GM12878 (cell line): ENCODE data around the gene YIPF5. TPM values are rescaled to one million over a fixed set of nuclear protein-coding genes. Genes with fewer than 3 reads are reported as not detected.

ENCODE experiments used
- ATAC-seq: fragments of 200-7000 bp; cut with Tn5 transposase; 3 replicates; pipeline ENCODE4 v1.9.1; 2020; ENCODE audit warnings: mild to moderate bottlenecking, moderate library complexity
- BruUV-seq: library from RNA; stranded (reverse); fragments of 400-500 nt; replicated peaks from 2 replicates; lab custom pipeline; 2021; lab: Mats Ljungman, UMichigan
- CTCF ChIA-PET: fragments of 300-600 bp; sonication (Branson Sonifier 250); formaldehyde crosslinking; extraction: SDS; loops from one replicate; lab custom pipeline; 2021; ENCODE audit warnings: inconsistent platforms; lab: Yijun Ruan, JAX
- POLR2A ChIA-PET: fragments of 350-600 bp; formaldehyde crosslinking; extraction: SDS; loops from one replicate; lab custom pipeline; 2021; ENCODE audit warnings: inconsistent platforms; lab: Charles Lee
- RAD21 ChIA-PET: fragments of 300-600 bp; sonication (Branson Sonifier 250); formaldehyde crosslinking; loops from one replicate; lab custom pipeline; 2023; ENCODE audit warnings: antibody characterized with exemption; ENCODE audit not compliant: unreplicated experiment; lab: Charles Lee
- SMC1A ChIA-PET: fragments of 300-600 bp; sonication (Branson Sonifier 250); formaldehyde crosslinking; loops from one replicate; lab custom pipeline; 2023; ENCODE audit not compliant: unreplicated experiment, uncharacterized antibody; lab: Charles Lee
- DNase-seq: peaks from one replicate; pipeline ENCODE4 v3.0.0-alpha.2; 2011; ENCODE audit warnings: low read depth, low spot score
- FAIRE-seq: peaks from 3 replicates; lab custom pipeline; 2011; peaks lifted over from hg19 to GRCh38; lab: Jason Lieb, UNC
- H2AFZ ChIP-seq: 2 replicates; pipeline ENCODE4 v1.6.0; 2011; ENCODE audit warnings: low read depth, low read length, control low read depth; ENCODE audit not compliant: control insufficient read depth
- H3K27ac ChIP-seq: 2 replicates; pipeline ENCODE4 v1.5.1; 2011; ENCODE audit warnings: control low read depth; ENCODE audit not compliant: control insufficient read depth, insufficient read depth
- H3K27me3 ChIP-seq, 2 experiments: replicated peaks in 1 of 2; 2 replicates each; pipeline versions ENCODE4 v1.6.0 to v1.6.1; 2011; ENCODE audit warnings: low read length in 1 of 2; ENCODE audit not compliant: control insufficient read depth in 2 of 2, insufficient read depth in 2 of 2
- H3K36me3 ChIP-seq, 2 experiments: 2 replicates each; pipeline ENCODE4 v1.5.1; 2011; ENCODE audit warnings: low read length in 1 of 2; ENCODE audit not compliant: control insufficient read depth in 2 of 2, insufficient read depth in 2 of 2
- H3K4me1 ChIP-seq: 2 replicates; pipeline ENCODE4 v1.6.1; 2011; ENCODE audit warnings: mild to moderate bottlenecking, low read length, moderate library complexity, mixed read lengths; ENCODE audit not compliant: control insufficient read depth, insufficient read depth
- H3K4me2 ChIP-seq: 2 replicates; pipeline ENCODE4 v1.6.0; 2011; ENCODE audit warnings: control low read depth; ENCODE audit not compliant: control insufficient read depth, insufficient read depth
- H3K4me3 ChIP-seq: fragments of 200-600 bp; sonication (generic); 2 replicates; pipeline ENCODE4 v1.5.1; 2016
- H3K79me2 ChIP-seq: 2 replicates; pipeline ENCODE4 v1.6.0; 2011; ENCODE audit warnings: low read length; ENCODE audit not compliant: control insufficient read depth, insufficient read depth
- H3K9ac ChIP-seq: 2 replicates; pipeline ENCODE4 v1.8.0; 2011; ENCODE audit warnings: low read length, control low read depth, mixed read lengths; ENCODE audit not compliant: control insufficient read depth, insufficient read depth
- H3K9me3 ChIP-seq: replicated peaks from 3 replicates; pipeline ENCODE4 v1.5.1; 2011; ENCODE audit warnings: mild to moderate bottlenecking, low read length; ENCODE audit not compliant: control insufficient read depth, insufficient read depth
- H4K20me1 ChIP-seq: 2 replicates; pipeline ENCODE4 v1.6.0; 2011; ENCODE audit not compliant: control insufficient read depth, insufficient read depth
- ESRRA ChIP-seq: IDR thresholded peaks from 2 replicates; pipeline ENCODE4 v1.6.1; 2012; ENCODE audit warnings: mild to moderate bottlenecking, low read length, improper control_type of control experiment
- ETV6 ChIP-seq, 2 experiments: fragments of 450-650 bp in 1 of 2; IDR thresholded peaks in 1 of 2; conservative IDR thresholded peaks in 1 of 2; 2 replicates each; pipeline ENCODE4 v1.6.1; 2014; ENCODE audit warnings: antibody characterized with exemption in 1 of 2, borderline replicate concordance in 1 of 2, low read depth in 1 of 2, mild to moderate bottlenecking in 1 of 2, moderate library complexity in 1 of 2
- MYB ChIP-seq: fragments of 150-350 bp; IDR thresholded peaks from 2 replicates; pipeline ENCODE4 v1.6.1; 2014; ENCODE audit warnings: mild to moderate bottlenecking, low read depth, low read length, borderline replicate concordance
- POLR2AphosphoS5 ChIP-seq: IDR thresholded peaks from 2 replicates; pipeline ENCODE4 v1.6.1; 2011; ENCODE audit warnings: mild to moderate bottlenecking, low read length, inconsistent platforms
- RCOR1 ChIP-seq: conservative IDR thresholded peaks from 2 replicates; pipeline ENCODE4 v1.6.1; 2012; ENCODE audit warnings: low read depth, low read length, improper control_type of control experiment
- USF2 ChIP-seq: IDR thresholded peaks from 2 replicates; pipeline ENCODE4 v1.6.1; 2011; ENCODE audit warnings: low read depth, low read length, improper control_type of control experiment, borderline replicate concordance
- WGBS: methylation state at CpG from one replicate; pipeline ENCODE4 v1.1.6; 2016; ENCODE audit warnings: low lambda C conversion rate; ENCODE audit not compliant: insufficient replicate concordance, insufficient coverage; ENCODE audit errors: missing lambda C conversion rate; 5-methylcytosine and 5-hydroxymethylcytosine counted together
- in situ Hi-C: fragments of 300-500 bp; cut with MboI; formaldehyde crosslinking; loops from 9 replicates; pipeline ENCODE4 v1.14.3; 2018; ENCODE audit warnings: mixed read lengths
- intact Hi-C: fragments of 100-400 bp; cut with micrococcal nuclease; formaldehyde crosslinking; loops from one replicate; pipeline ENCODE4 v1.14.2; 2022; ENCODE audit not compliant: unreplicated experiment
- polyA plus RNA-seq, 11 experiments: library from polyadenylated mRNA; depleted of rRNA in 4 of 11; unstranded in 6 of 11; stranded (reverse) in 5 of 11; fragments of >200 nt; fragmentation: Nextera tagmentation in 4 of 11; fragmentation: Illumina TruSeq in 1 of 11; extraction: Ambion mirVana in 4 of 11; extraction: Trizol in 1 of 11; gene quantifications; 1 replicate in 1 of 11; 2 replicates in 10 of 11; pipeline versions ENCODE4 v1.2.1 to v1.2.3, GENCODE V29; 2011 to 2016; ENCODE audit warnings: inconsistent platforms in 2 of 11, missing spikeins in 2 of 11, low read depth in 1 of 11
- total RNA-seq, 4 experiments: library from RNA; depleted of rRNA in 3 of 4; stranded (reverse); fragments of >200 nt in 3 of 4; fragmentation: Illumina TruSeq in 1 of 4; extraction: Trizol in 1 of 4; gene quantifications; 2 replicates each; pipeline versions ENCODE4 v1.2.1 to v1.2.3, GENCODE V29; 2013 to 2021

The YIPF5 gene
- total and polyA plus RNA-seq, 10 of the 15 experiments (the other 5 are each of a cell fraction or from before 2014, with no cell fraction given): 19.5 to 50.4 (median 34.3) TPM

DNA sequence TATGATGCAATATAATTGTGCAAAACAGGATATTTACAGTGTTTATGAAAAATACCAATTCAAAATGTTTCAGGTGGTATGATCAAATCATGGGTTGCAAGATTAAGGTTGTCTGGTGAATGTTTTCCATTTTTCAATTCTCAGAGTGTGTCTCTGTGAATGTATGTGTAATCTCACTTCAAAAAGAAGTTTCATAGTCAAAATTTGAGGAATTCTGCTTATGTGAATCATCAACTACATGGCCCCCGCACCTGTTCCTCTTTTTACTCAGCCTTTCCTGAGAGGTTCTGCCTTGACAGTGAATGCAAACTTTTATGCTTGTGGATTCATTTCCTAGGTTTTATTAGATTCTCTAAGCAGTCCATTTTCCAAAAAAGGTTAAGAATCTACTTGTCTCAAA is 32.3 kb upstream of the YIPF5 start:
- Histone ChIP-seq H3K9ac (no peak overlapping the region), H4K20me1 (no peaks in the 10 kb centered on the region), H3K4me2 (no peak overlapping the region), H3K4me1 (no peaks in the 10 kb centered on the region), H3K9me3 (no peaks in the 10 kb centered on the region), H3K27ac (no peak overlapping the region), H3K79me2 (no peaks in the 10 kb centered on the region), H3K36me3 (no peaks in the 10 kb centered on the region), H2AFZ (no peak overlapping the region), H3K4me3 (no peak overlapping the region), H3K27me3 (peaks cover 1 to 11% of the 10 kb centered on the region in 2 experiments)
- ChIA-PET CTCF (interaction anchor here (0.8 to 3.6 kb wide), 3 partner anchors 66 to 1851 kb away, joined by 3 to 32 read pairs (median 4); no protein-coding TSS in a partner anchor), RAD21 (interaction anchor here (1.6 kb wide), 1 partner anchor 9 kb away, joined by 7 read pairs; no protein-coding TSS in a partner anchor), POLR2A (no interaction called here), SMC1A (interaction anchor here (1.2 to 1.9 kb wide), 2 partner anchors 50 to 1036 kb away, joined by 3 to 19 read pairs; no protein-coding TSS in a partner anchor)
- BruUV-seq: no TSS peak
- WGBS: 0% methylated on average over 1 of the region's 1 CpG
- intact Hi-C loops (loop anchor here (1.0 to 10.0 kb wide), 5 partner anchors 902 to 1852 kb away; no protein-coding TSS in a partner anchor), in situ Hi-C loops (loop anchor here (5.0 to 10.0 kb wide), 2 partner anchors 1032 to 1625 kb away; no protein-coding TSS in a partner anchor)
- FAIRE-seq (no peak), ATAC-seq (no peak), DNase-seq (no peak)
- TF ChIP-seq ESRRA: no peak
- no peak for TF ChIP-seq RCOR1
- no peak for TF ChIP-seq ETV6 (conservative IDR thresholded peaks at IDR 0.05 in 1 of 2, IDR thresholded peaks at IDR 0.05 in 1 of 2; ENCODE audit: borderline replicate concordance in 1 of 2, low read depth in 1 of 2)
- no peak for TF ChIP-seq POLR2AphosphoS5
- no peak for TF ChIP-seq MYB
- TF ChIP-seq USF2: no peak
